ENCODE results near the gene LEF1.

Gene LEF1

DNA sequence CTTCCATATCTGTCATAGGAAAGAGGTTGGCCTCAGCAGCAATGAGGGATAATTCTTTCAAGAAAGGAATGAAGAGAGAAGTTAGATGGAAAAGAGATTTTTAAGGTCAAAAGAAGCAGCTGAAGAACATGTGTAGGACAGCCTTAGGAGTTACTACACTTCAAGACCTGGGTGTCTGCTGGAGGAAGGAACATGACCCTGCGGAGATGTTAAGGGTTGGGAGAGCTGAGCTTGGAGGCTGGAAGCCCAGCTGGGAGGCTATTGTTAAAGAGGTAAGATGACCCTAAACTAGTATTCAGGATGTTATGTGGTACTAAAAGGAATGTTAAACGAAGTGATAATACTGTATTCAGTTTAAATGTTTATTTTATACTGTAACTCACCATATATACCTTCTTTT is 164.1 kb downstream of the LEF1 start:
- no peak for DNase-seq (ENCODE audit: low spot score)
- peaks cover 16% of the 10 kb centered on the region for H3K36me3 Mint-ChIP-seq (ENCODE audit: low read depth)
- H3K9me3 Mint-ChIP-seq, result no peaks in the 10 kb centered on the region
- no peak overlapping the region for H3K4me3 Mint-ChIP-seq
- H3K27me3 Mint-ChIP-seq (ENCODE audit: low read depth), result no peaks in the 10 kb centered on the region
- no peak overlapping the region for H3K27ac Mint-ChIP-seq
- peaks cover 24% of the 10 kb centered on the region for H3K4me1 Mint-ChIP-seq (ENCODE audit: low read depth)

DNA sequence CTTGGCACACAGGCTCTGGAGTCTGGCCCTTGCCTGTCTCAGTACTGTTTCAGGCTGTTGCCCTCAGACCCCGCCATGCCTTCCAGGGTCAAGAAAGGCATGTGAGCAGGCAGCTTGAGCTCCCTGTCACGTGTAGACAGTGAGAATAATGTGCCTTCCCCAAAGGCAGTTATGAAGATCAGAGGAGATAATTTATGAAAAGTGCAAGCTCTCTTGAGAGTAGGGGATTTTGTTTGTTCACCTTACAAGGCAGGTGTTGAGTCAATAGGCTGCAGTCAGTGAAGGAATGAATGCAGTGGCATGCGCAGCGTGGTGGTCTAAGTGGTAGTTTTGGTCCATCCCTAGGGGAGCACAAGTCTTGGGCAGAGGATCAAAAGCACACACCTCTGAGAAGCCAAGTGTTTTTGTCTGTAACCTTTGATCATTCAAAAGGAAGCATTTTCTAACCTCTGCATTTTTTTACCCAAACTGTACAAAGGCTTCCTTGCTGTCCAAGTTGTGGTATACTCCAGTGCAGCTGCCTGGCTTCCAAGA is 164.7 kb downstream of the LEF1 start:
- Mint-ChIP-seq H3K27ac (no peak overlapping the region), H3K4me1 (ENCODE audit: low read depth) (peaks cover 26% of the 10 kb centered on the region), H3K27me3 (ENCODE audit: low read depth) (no peaks in the 10 kb centered on the region), H3K36me3 (ENCODE audit: low read depth) (peaks cover 18% of the 10 kb centered on the region), H3K9me3 (no peaks in the 10 kb centered on the region), H3K4me3 (no peak overlapping the region)
- DNase-seq (ENCODE audit: low spot score), result no peak

DNA sequence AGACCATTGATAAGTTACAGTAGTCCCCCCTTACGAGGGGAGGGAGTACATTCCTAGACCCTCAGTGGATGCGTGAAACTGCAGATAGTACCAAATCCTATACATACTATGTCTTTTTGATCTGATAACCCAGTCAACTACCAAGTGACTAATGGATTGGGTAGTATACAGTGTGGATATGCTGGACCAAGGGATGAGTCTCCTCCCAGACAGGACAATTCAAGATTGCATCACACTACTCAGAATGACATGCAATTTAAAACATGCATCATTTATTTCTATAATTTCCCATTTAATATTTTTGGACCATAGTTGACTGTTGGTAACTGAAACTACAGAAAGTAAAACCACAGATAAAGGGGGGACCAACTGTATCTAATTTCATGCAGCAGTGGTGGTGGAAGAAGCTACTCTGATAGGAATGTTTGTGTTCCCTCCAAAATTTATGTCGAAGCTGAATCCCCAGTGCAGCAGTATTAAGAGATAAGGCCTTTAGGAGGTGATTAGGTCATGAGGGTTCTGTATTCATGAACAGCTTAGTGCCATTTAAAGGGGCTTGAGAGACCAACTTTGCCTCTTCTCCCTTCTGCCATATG is 167.1 kb downstream of the LEF1 start:
- no peak overlapping the region for H3K27ac Mint-ChIP-seq
- H3K9me3 Mint-ChIP-seq, result no peaks in the 10 kb centered on the region
- peaks cover 30% of the 10 kb centered on the region for H3K4me1 Mint-ChIP-seq (ENCODE audit: low read depth)
- DNase-seq (ENCODE audit: low spot score), result no peak
- no peaks in the 10 kb centered on the region for H3K27me3 Mint-ChIP-seq (ENCODE audit: low read depth)
- H3K4me3 Mint-ChIP-seq, result no peak overlapping the region
- H3K36me3 Mint-ChIP-seq (ENCODE audit: low read depth), result peaks cover 28% of the 10 kb centered on the region

DNA sequence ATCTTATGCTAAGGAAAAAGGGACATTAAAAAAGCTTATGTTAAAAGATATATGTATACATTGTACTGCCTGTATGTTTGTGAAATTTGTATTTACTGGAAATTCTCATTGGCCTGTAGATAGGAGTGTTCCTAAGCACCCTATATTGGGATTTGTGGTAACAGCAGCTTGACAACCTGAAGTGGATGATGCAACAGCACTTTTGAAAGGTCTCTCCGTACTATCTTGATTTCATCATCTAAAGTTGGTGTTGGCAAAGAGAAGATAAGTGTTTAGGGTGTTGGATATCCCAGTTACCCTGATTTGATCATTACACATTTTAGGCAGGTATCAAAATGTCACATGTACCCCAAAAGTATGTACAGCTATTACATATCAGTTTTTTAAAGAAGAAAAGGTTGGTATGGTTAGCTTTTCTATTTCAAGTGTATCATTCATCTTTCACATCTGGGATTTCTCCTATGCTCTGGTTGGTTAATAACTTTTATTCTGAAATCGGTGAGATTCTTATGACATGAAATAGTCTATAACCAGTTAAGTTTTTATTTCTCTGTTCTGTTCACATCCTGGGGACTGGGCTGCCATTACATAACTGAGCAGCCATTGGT is 168.7 kb downstream of the LEF1 start:
- Mint-ChIP-seq H3K4me3 (no peak overlapping the region), H3K4me1 (ENCODE audit: low read depth) (peaks cover 31% of the 10 kb centered on the region), H3K9me3 (no peaks in the 10 kb centered on the region), H3K27ac (no peak overlapping the region), H3K27me3 (ENCODE audit: low read depth) (no peaks in the 10 kb centered on the region), H3K36me3 (ENCODE audit: low read depth) (peaks cover 37% of the 10 kb centered on the region)
- DNase-seq (ENCODE audit: low spot score), result no peak

DNA sequence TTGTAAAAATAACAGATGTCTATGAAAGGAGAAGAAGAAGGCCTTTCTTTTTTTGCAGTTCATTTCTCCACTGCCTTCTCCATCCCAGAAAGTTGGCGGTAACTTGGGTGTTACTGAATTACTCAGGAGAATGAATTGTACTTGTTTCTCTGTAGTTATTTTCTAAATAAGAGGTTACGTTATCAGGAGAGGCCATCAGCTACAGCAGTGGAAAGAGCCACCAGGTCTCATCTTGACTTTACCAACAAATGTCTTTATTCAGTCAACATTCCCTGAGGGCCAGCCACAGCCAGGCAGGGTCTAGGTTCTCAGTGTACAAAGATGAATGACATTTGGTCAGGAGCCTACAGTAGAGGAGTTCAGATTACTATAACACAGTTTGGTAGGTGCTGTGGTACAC is 170.9 kb downstream of the LEF1 start:
- peaks cover 35% of the 10 kb centered on the region for H3K4me1 Mint-ChIP-seq (ENCODE audit: low read depth)
- no peaks in the 10 kb centered on the region for H3K9me3 Mint-ChIP-seq
- no peaks in the 10 kb centered on the region for H3K27me3 Mint-ChIP-seq (ENCODE audit: low read depth)
- H3K27ac Mint-ChIP-seq, result no peak overlapping the region
- H3K4me3 Mint-ChIP-seq, result no peak overlapping the region
- no peak for DNase-seq (ENCODE audit: low spot score)
- peaks cover 37% of the 10 kb centered on the region for H3K36me3 Mint-ChIP-seq (ENCODE audit: low read depth)

Measured in T-helper 2 cell treated with Interferon-gamma antibody and Interleukin-4, amounts not matched to agents 5 μg/mL and 100 μg/mL, for 36 hours (primary cell).